SH-SY5Y (cell line): ENCODE data around the gene UCHL1.

Experiments
- GATA2 ChIP-seq: IDR thresholded peaks from 2 replicates; pipeline ENCODE4 v1.6.1; 2011; ENCODE audit warnings: mild to moderate bottlenecking, low read depth, low read length
- GATA3 ChIP-seq: IDR thresholded peaks from 2 replicates; pipeline ENCODE4 v1.6.1; 2011; ENCODE audit warnings: low read depth, mild to moderate bottlenecking, low read length, moderate library complexity

Gene UCHL1

GRCh38 chr4:41262198-41262597 lies 5.5 kb downstream of the UCHL1 start:
- TF ChIP-seq GATA2 = no peak
- no peak for TF ChIP-seq GATA3

GRCh38 chr4:41264212-41264611 lies 7.5 kb downstream of the UCHL1 start:
- no peak for TF ChIP-seq GATA3
- TF ChIP-seq GATA2 = no peak

GRCh38 chr4:41267997-41268396 lies 11.3 kb downstream of the UCHL1 start:
- TF ChIP-seq GATA2 (no peak), GATA3 (no peak)

DNA sequence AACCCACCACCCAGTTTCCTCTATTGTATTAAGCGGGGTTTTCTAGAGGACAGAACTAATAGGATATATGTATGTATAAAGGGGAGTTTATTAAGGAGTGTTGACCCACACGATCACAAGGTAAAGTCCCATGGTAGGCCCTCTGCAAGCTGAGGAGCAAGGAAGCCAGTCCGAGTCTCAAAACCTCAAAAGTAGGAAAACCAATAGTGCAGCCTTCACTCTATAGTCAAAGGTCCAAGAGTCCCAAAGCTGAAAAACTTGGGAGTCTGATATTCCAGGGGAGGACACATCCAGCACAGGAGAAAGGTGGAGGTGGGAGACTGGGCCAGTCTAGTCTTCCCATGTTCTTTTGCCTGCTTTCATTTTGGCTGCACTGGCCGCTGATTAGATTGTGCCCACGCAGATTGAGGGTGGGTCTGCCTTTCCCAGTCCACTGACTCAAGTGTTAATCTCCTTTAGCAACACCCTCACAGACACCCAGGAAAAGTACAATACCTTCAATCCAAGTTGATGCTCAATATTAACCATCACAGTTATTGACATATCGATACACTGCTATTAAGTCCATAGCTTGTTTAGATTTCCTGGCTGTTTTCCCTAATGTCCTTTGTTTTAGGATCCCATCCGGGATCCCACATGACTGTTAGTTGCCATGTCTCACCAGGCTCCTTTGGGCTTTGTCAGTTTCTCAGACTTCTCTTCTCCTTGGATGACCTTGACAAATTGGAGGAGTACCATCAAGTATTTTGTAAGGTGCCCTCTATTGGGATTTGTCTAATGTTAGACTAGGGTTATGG lies 12.2 kb downstream of the UCHL1 start:
- TF ChIP-seq GATA3 (no peak), GATA2 (no peak)

- TF ChIP-seq GATA2 = no peak
- no peak for TF ChIP-seq GATA3
Observed at GRCh38 chr4:41269682-41270081, 13.0 kb downstream of the UCHL1 start.

DNA sequence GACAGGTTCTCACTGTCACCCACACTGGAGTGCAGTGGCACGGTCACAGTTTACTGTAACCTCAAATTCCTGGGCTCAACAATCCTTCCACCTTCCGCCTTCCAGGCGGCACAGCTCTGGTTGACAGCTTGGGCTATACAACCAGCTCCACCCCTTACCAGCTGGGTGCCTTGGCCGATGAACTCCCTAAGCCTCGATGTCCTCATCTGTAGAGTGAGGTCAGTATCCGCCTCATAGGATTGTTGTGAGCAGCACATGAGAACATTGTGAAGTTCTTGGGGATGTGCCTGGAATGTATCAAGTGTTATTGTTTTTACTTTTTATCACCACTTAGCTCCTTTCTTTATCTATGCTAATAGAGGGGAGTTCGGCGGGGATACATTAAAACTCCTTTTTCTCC lies 23.3 kb downstream of the UCHL1 start:
- TF ChIP-seq GATA2 (no peak), GATA3 (no peak)

- TF ChIP-seq GATA3 = peak; percentile 53; the same call in 1 of the 2 replicates
- peak; percentile 84 for TF ChIP-seq GATA2
Observed at GRCh38 chr4:41281038-41281634, 24.4 kb downstream of the UCHL1 start.

GRCh38 chr4:41282366-41282765 lies 25.6 kb downstream of the UCHL1 start:
- 0 out of 2 replicates have a peak, but pooled peaks have one; percentile 8 for TF ChIP-seq GATA2
- TF ChIP-seq GATA3 = no peak

GRCh38 chr4:41285202-41285863 lies 28.6 kb downstream of the UCHL1 start:
- no peak for TF ChIP-seq GATA3

DNA sequence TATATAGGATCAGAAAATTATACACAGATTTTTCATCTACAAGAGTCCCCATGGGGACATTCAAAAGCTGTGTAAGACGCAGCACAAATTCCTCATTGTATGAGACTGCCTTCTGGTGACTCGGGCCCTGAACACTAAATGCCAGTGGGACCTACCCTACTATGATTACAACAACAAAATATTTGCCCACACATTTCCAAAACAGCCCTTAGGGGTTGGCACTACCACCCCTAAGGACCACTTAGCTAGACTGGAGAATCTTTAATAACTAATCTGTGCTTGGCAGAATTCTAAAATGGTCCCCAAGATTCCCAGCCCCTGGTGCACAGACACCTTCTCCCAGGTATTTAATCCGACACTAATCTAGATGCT lies 29.1 kb downstream of the UCHL1 start:
- TF ChIP-seq GATA2 (no peak), GATA3 (no peak)

DNA sequence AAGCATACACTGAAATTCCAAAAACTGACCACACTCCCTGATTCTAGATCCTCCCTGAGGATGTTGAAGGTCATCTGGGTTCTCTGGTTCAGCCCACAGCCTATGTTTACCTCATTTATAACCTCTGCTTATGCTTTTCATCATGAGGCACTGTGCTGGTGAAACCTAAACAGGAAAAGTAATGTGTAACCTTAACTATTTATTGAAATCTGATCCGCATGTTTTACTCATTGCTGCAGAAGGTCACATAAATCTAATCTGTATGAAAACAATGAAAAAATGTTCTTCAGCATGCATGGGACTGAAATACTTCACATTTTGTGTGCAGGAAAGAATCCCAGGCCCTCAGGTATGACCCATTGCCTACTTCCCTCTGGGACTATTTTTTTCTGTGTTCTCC lies 30.3 kb downstream of the UCHL1 start:
- TF ChIP-seq GATA3 = no peak
- no peak for TF ChIP-seq GATA2

- no peak for TF ChIP-seq GATA2
- no peak for TF ChIP-seq GATA3
Observed at GRCh38 chr4:41287852-41288251, 31.1 kb downstream of the UCHL1 start.

GRCh38 chr4:41288254-41288653 lies 31.5 kb downstream of the UCHL1 start:
- no peak for TF ChIP-seq GATA2
- TF ChIP-seq GATA3 = no peak

DNA sequence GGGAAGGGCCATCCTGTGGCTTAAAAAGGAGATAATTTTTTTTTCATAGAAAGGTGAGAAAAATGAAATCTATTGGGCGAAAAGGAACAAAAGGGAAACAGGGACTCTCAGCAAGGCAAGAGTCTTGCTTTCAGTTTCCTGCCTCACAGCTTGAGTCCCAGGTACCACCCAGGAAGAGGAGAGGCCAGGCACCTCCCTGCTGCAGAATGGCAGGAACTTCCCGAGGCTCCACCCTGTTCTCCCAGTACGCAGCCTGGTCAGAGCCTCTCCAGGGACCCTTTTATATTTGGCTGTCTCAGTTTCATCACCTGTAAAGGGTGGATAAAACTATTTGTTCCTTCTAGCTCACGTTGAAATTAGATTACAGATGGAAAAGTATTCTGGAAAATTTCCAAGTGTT lies 33.8 kb downstream of the UCHL1 start:
- TF ChIP-seq GATA2 (no peak), GATA3 (no peak)
